SK-N-SH (cell line): ENCODE results near the gene NIPAL1. TPM values are rescaled to one million over a fixed set of nuclear protein-coding genes. Genes with fewer than 3 reads are reported as not detected.

Experiments
- CTCF ChIA-PET: fragments of 300-600, 350-600 bp; formaldehyde crosslinking; extraction: SDS; loops from one replicate; lab custom pipeline; 2021; lab: Yijun Ruan, JAX
- POLR2A ChIA-PET: fragments of 350-600 bp; sonication (Branson Sonifier 250); formaldehyde crosslinking; extraction: SDS; loops from one replicate; lab custom pipeline; 2020; ENCODE audit warnings: antibody characterized with exemption, inconsistent platforms; lab: Yijun Ruan, JAX
- DNase-seq: peaks from one replicate; pipeline ENCODE4 v3.0.0; 2012
- H2AFZ ChIP-seq: fragments of 200-600 bp; sonication (generic); 2 replicates; pipeline ENCODE4 v1.8.1; 2016; ENCODE audit warnings: antibody characterized with exemption, mild to moderate bottlenecking, low read depth
- H3F3A ChIP-seq: fragments of 200-600 bp; sonication (generic); replicated peaks from 2 replicates; pipeline ENCODE3; 2016; ENCODE audit warnings: antibody characterized with exemption, mild to moderate bottlenecking; ENCODE audit not compliant: insufficient read depth
- H3K27ac ChIP-seq, 2 experiments: fragments of 200-500 bp in 1 of 2; fragments of 200-600 bp in 1 of 2; sonication (Bioruptor generic) in 1 of 2; sonication (generic), shearing (Covaris generic) in 1 of 2; 2 replicates each; pipeline versions ENCODE4 v1.5.1 to v1.6.1; 2014 to 2016; ENCODE audit warnings: low read depth in 2 of 2, inconsistent platforms in 1 of 2, low read length in 1 of 2, mild to moderate bottlenecking in 1 of 2, mixed read lengths in 1 of 2
- H3K27me3 ChIP-seq: fragments of 200-600 bp; sonication (generic), shearing (Covaris generic); 2 replicates; pipeline ENCODE4 v1.6.1; 2016; ENCODE audit warnings: mixed run types; ENCODE audit not compliant: insufficient read depth
- H3K36me3 ChIP-seq, 2 experiments: fragments of 200-500 bp in 1 of 2; fragments of 200-600 bp in 1 of 2; sonication (Bioruptor generic) in 1 of 2; sonication (generic) in 1 of 2; replicated peaks in 1 of 2; 2 replicates each; pipeline versions ENCODE3 to v1.5.1; 2014 to 2016; ENCODE audit warnings: low read length in 1 of 2, mild to moderate bottlenecking in 1 of 2; ENCODE audit not compliant: insufficient read depth in 2 of 2, control insufficient read depth in 1 of 2
- H3K4me1 ChIP-seq, 2 experiments: fragments of 200-500 bp in 1 of 2; fragments of 200-600 bp in 1 of 2; sonication (Bioruptor generic) in 1 of 2; sonication (generic), shearing (Covaris generic) in 1 of 2; 2 replicates each; pipeline versions ENCODE4 v1.5.1 to v1.6.1; 2014 to 2016; ENCODE audit warnings: low read depth in 1 of 2, low read length in 1 of 2, mixed run types in 1 of 2; ENCODE audit not compliant: insufficient read depth in 2 of 2, control insufficient read depth in 1 of 2
- H3K4me2 ChIP-seq: fragments of 200-600 bp; sonication (generic), shearing (Covaris generic); 2 replicates; pipeline ENCODE4 v1.6.1; 2017; ENCODE audit warnings: mixed run types
- H3K4me3 ChIP-seq, 2 experiments: fragments of 200-500 bp in 1 of 2; fragments of 200-600 bp in 1 of 2; sonication (Bioruptor generic) in 1 of 2; sonication (generic), shearing (Covaris generic) in 1 of 2; 2 replicates each; pipeline versions ENCODE4 v1.5.1 to v1.8.1; 2014 to 2016; ENCODE audit warnings: low read depth in 2 of 2, inconsistent platforms in 1 of 2, low read length in 1 of 2, mild to moderate bottlenecking in 1 of 2, mixed read lengths in 1 of 2, moderate library complexity in 1 of 2
- H3K79me2 ChIP-seq: fragments of 200-600 bp; sonication (generic); 2 replicates; pipeline ENCODE4 v1.8.1; 2017; ENCODE audit warnings: mild to moderate bottlenecking; ENCODE audit not compliant: insufficient read depth
- H3K9ac ChIP-seq: fragments of 200-600 bp; sonication (generic); 2 replicates; pipeline ENCODE4 v1.6.1; 2017; ENCODE audit warnings: mixed run types
- H3K9me2 ChIP-seq: fragments of 200-600 bp; sonication (generic); 2 replicates; pipeline ENCODE4 v1.6.1; 2017; ENCODE audit warnings: mixed run types
- H3K9me3 ChIP-seq: fragments of 200-600 bp; sonication (generic); 2 replicates; pipeline ENCODE4 v1.6.1; 2017; ENCODE audit warnings: mixed run types, mild to moderate bottlenecking, moderate library complexity
- H4K20me1 ChIP-seq: fragments of 200-600 bp; sonication (generic); 2 replicates; pipeline ENCODE4 v1.6.1; 2017; ENCODE audit warnings: mild to moderate bottlenecking, mixed run types; ENCODE audit not compliant: insufficient read depth
- CHD2 ChIP-seq: fragments of 150-350 bp; IDR thresholded peaks from 2 replicates; pipeline ENCODE4 v1.6.1; 2018; ENCODE audit warnings: low read length; ENCODE audit not compliant: partially characterized antibody
- ELF1 ChIP-seq: IDR thresholded peaks from 2 replicates; pipeline ENCODE4 v1.4.0; 2012
- EZH2phosphoT487 ChIP-seq: fragments of 200-600 bp; sonication (generic); IDR thresholded peaks from 2 replicates; pipeline ENCODE4 v1.6.1; 2017; ENCODE audit warnings: low read depth, mixed run types, mild to moderate bottlenecking, antibody characterized with exemption, moderate library complexity, borderline replicate concordance
- FOSL2 ChIP-seq: IDR thresholded peaks from 2 replicates; pipeline ENCODE4 v1.4.0; 2012; ENCODE audit warnings: low read depth, mild to moderate bottlenecking, moderate library complexity, borderline replicate concordance
- FOXJ3 ChIP-seq: sonication (generic); formaldehyde crosslinking; IDR thresholded peaks from 2 replicates; pipeline ENCODE4 v1.5.1; 2020; ENCODE audit warnings: mild to moderate bottlenecking, missing genetic modification reagents
- FOXM1 ChIP-seq: IDR thresholded peaks from 2 replicates; pipeline ENCODE4 v1.4.0; 2012; ENCODE audit warnings: low read depth, mild to moderate bottlenecking
- JUND ChIP-seq: IDR thresholded peaks from 2 replicates; pipeline ENCODE4 v1.4.0; 2012
- NFIC ChIP-seq: IDR thresholded peaks from 2 replicates; pipeline ENCODE4 v1.4.0; 2012; ENCODE audit warnings: borderline replicate concordance
- NRF1 ChIP-seq: IDR thresholded peaks from 2 replicates; pipeline ENCODE4 v1.6.1; 2012; ENCODE audit warnings: low read depth, mild to moderate bottlenecking, low read length
- POLR2AphosphoS5 ChIP-seq: IDR thresholded peaks from 2 replicates; pipeline ENCODE4 v1.6.1; 2012; ENCODE audit warnings: low read depth, low read length
- RAD21 ChIP-seq: IDR thresholded peaks from 2 replicates; pipeline ENCODE4 v1.6.1; 2012; ENCODE audit warnings: mild to moderate bottlenecking, low read length
- SIN3A ChIP-seq: IDR thresholded peaks from 2 replicates; pipeline ENCODE4 v1.6.1; 2012; ENCODE audit warnings: low read depth, mild to moderate bottlenecking, low read length, moderate library complexity, borderline replicate concordance
- SMC3 ChIP-seq: IDR thresholded peaks from 2 replicates; pipeline ENCODE4 v1.6.1; 2012; ENCODE audit warnings: low read depth, low read length, improper control_type of control experiment
- TEAD4 ChIP-seq: IDR thresholded peaks from 2 replicates; pipeline ENCODE4 v1.4.0; 2012; ENCODE audit warnings: mild to moderate bottlenecking, borderline replicate concordance; ENCODE audit not compliant: insufficient read depth
- WGBS: methylation state at CpG from one replicate; pipeline ENCODE4 v1.1.6; 2017; ENCODE audit warnings: low lambda C conversion rate; 5-methylcytosine and 5-hydroxymethylcytosine counted together
- polyA plus RNA-seq, 3 experiments: library from polyadenylated mRNA; depleted of rRNA; stranded (reverse); fragments of >200 nt; gene quantifications; 2 replicates each; pipeline ENCODE4 v1.2.3, GENCODE V29; 2012
- TF ChIP-seq, protein P1 (sequence below): IDR thresholded peaks from 2 replicates; pipeline ENCODE4 v1.4.0; 2012; ENCODE audit warnings: low read depth, borderline replicate concordance
- TF ChIP-seq, protein P2 (sequence below): IDR thresholded peaks from 2 replicates; pipeline ENCODE4; 2012

Gene NIPAL1
- polyA plus RNA-seq, 1 of the 3 experiments (the other 2 are of a cell fraction) = 1.8 TPM

- Histone ChIP-seq H3K9me3 (no peaks in the 10 kb centered on the region), H3K27ac (no peak overlapping the region), H3F3A (no peaks in the 10 kb centered on the region), H3K36me3 (no peaks in the 10 kb centered on the region), H3K4me3 (no peak overlapping the region), H4K20me1 (no peaks in the 10 kb centered on the region), H2AFZ (no peak overlapping the region), H3K9ac (no peak overlapping the region), H3K9me2 (no peaks in the 10 kb centered on the region), H3K79me2 (no peaks in the 10 kb centered on the region), H3K27me3 (no peaks in the 10 kb centered on the region), H3K4me1 (no peaks in the 10 kb centered on the region), H3K4me2 (no peak overlapping the region)
- CTCF ChIA-PET = interaction anchor here (0.9 kb wide), 1 partner anchor 8 kb away, joined by 3 read pairs; no protein-coding TSS in a partner anchor
- POLR2A ChIA-PET = no interaction called here
- TF ChIP-seq SMC3 = no peak
- TF ChIP-seq EZH2phosphoT487 = no peak
- TF ChIP-seq FOXM1 = no peak
- no peak for TF ChIP-seq FOSL2
- TF ChIP-seq SIN3A = no peak
- 84% methylated on average over 4 of the region's 4 CpGs for WGBS
- DNase-seq = no peak
Measured at GRCh38 chr4:48041535-48042137, 25.1 kb downstream of the NIPAL1 start.

DNA sequence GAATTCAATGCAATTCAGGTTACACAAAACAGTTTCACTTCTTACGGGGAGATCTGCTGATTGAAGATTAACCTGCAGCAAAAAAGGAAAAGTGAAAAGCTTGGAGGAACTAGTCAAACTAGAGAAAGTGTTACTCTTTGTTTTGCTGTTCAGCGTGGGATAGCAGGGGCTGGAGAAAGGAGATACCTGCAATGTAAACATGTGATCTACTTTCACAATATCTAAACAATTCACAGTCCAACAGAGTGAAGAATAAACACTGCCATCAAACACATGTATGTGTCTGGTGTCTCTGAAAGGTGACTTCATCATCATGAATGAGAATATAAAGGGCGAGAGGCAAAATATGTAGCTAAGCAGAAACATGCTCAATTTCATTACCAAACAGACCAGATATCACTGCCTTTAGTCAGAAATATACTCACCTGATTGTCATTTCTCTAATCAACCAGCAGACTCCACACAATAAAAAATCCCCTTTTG lies 26.4 kb downstream of the NIPAL1 start:
- no peaks in the 10 kb centered on the region for H3K36me3 ChIP-seq
- H3K27ac ChIP-seq = no peak overlapping the region
- POLR2A ChIA-PET = no interaction called here
- no peaks in the 10 kb centered on the region for H3K79me2 ChIP-seq
- H4K20me1 ChIP-seq = no peaks in the 10 kb centered on the region
- no peak overlapping the region for H2AFZ ChIP-seq
- H3K9me2 ChIP-seq = no peaks in the 10 kb centered on the region
- H3K4me1 ChIP-seq = peaks cover 0 to 7% of the 10 kb centered on the region in 2 experiments; a peak in 1 of 4 replicates
- 72% methylated on average over 3 of the region's 3 CpGs for WGBS
- no peak overlapping the region for H3K4me3 ChIP-seq
- H3K9ac ChIP-seq = no peak overlapping the region
- TF ChIP-seq CHD2 = no peak
- TF ChIP-seq, protein P1, sequence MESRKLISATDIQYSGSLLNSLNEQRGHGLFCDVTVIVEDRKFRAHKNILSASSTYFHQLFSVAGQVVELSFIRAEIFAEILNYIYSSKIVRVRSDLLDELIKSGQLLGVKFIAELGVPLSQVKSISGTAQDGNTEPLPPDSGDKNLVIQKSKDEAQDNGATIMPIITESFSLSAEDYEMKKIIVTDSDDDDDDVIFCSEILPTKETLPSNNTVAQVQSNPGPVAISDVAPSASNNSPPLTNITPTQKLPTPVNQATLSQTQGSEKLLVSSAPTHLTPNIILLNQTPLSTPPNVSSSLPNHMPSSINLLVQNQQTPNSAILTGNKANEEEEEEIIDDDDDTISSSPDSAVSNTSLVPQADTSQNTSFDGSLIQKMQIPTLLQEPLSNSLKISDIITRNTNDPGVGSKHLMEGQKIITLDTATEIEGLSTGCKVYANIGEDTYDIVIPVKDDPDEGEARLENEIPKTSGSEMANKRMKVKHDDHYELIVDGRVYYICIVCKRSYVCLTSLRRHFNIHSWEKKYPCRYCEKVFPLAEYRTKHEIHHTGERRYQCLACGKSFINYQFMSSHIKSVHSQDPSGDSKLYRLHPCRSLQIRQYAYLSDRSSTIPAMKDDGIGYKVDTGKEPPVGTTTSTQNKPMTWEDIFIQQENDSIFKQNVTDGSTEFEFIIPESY = no peak
- no peak for TF ChIP-seq ELF1
- TF ChIP-seq POLR2AphosphoS5 = no peak
- TF ChIP-seq, protein P2, sequence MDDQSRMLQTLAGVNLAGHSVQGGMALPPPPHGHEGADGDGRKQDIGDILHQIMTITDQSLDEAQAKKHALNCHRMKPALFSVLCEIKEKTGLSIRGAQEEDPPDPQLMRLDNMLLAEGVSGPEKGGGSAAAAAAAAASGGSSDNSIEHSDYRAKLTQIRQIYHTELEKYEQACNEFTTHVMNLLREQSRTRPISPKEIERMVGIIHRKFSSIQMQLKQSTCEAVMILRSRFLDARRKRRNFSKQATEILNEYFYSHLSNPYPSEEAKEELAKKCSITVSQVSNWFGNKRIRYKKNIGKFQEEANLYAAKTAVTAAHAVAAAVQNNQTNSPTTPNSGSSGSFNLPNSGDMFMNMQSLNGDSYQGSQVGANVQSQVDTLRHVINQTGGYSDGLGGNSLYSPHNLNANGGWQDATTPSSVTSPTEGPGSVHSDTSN = no peak
- no peak for TF ChIP-seq NFIC
- no peak for TF ChIP-seq EZH2phosphoT487
- TF ChIP-seq FOXJ3 (CRISPR knock-in tag) = no peak
- TF ChIP-seq SIN3A = no peak
- TF ChIP-seq JUND = no peak
- no peak for TF ChIP-seq NRF1
- TF ChIP-seq TEAD4 = no peak
- no peak for TF ChIP-seq RAD21
- TF ChIP-seq SMC3 = no peak
- H3K27me3 ChIP-seq = no peaks in the 10 kb centered on the region
- H3K4me2 ChIP-seq = no peak overlapping the region
- no peaks in the 10 kb centered on the region for H3K9me3 ChIP-seq
- no peak for DNase-seq
- CTCF ChIA-PET = interaction anchor here (0.9 to 1.8 kb wide), 4 partner anchors 9 to 44 kb away, joined by 3 to 5 read pairs (median 4); no protein-coding TSS in a partner anchor
- H3F3A ChIP-seq = no peaks in the 10 kb centered on the region
